ENCODE measurements around the gene TBX2. TPM values are rescaled to one million over a fixed set of nuclear protein-coding genes. Genes with fewer than 3 reads are reported as not detected.
"Not testable (repeated sequence)": the region's sequence is repeated elsewhere in the genome, so short reads cannot be mapped to it uniquely, and the experiment has no call there.

Gene TBX2
- total RNA-seq, 1 donor from 2014 or later = 0.23 TPM

- Mint-ChIP-seq H3K36me3 (ENCODE audit: low read depth, unreplicated experiment) (no peaks in the 10 kb centered on the region), H3K27me3 (ENCODE audit: unreplicated experiment) (peaks cover 7% of the 10 kb centered on the region), H3K9me3 (ENCODE audit: unreplicated experiment) (no peaks in the 10 kb centered on the region), H3K4me1 (ENCODE audit: unreplicated experiment) (peaks cover 9% of the 10 kb centered on the region), H3K4me3 (ENCODE audit: unreplicated experiment) (no peak overlapping the region), H3K27ac (ENCODE audit: unreplicated experiment) (no peak overlapping the region)
- no peak for DNase-seq (ENCODE audit: low spot score)
- no peak for TF ChIP-seq CTCF (IDR thresholded peaks at IDR 0.05; ENCODE audit: unreplicated experiment)
Measured at GRCh38 chr17:61447358-61447757, 47.7 kb downstream of the TBX2 start.

- no peak for DNase-seq (ENCODE audit: low spot score)
- Mint-ChIP-seq H3K27me3 (ENCODE audit: unreplicated experiment) (peaks cover 8% of the 10 kb centered on the region), H3K36me3 (ENCODE audit: low read depth, unreplicated experiment) (no peaks in the 10 kb centered on the region), H3K27ac (ENCODE audit: unreplicated experiment) (no peak overlapping the region), H3K4me3 (ENCODE audit: unreplicated experiment) (no peak overlapping the region), H3K9me3 (ENCODE audit: unreplicated experiment) (no peaks in the 10 kb centered on the region), H3K4me1 (ENCODE audit: unreplicated experiment) (peaks cover 13% of the 10 kb centered on the region)
- TF ChIP-seq CTCF (IDR thresholded peaks at IDR 0.05; ENCODE audit: unreplicated experiment) = no peak
Measured at GRCh38 chr17:61448042-61448441, 48.4 kb downstream of the TBX2 start.

GRCh38 chr17:61449140-61449539, 49.5 kb downstream of the TBX2 start:
- H3K9me3 Mint-ChIP-seq (ENCODE audit: unreplicated experiment) = not testable (repeated sequence)
- Mint-ChIP-seq H3K27me3 (ENCODE audit: unreplicated experiment) (peaks cover 15% of the 10 kb centered on the region), H3K4me1 (ENCODE audit: unreplicated experiment) (peaks cover 18% of the 10 kb centered on the region)

GRCh38 chr17:61449707-61450640, 50.3 kb downstream of the TBX2 start:
- Mint-ChIP-seq H3K4me3 (ENCODE audit: unreplicated experiment) (no peak overlapping the region), H3K27ac (ENCODE audit: unreplicated experiment) (no peak overlapping the region), H3K27me3 (ENCODE audit: unreplicated experiment) (peaks cover 17% of the 10 kb centered on the region), H3K36me3 (ENCODE audit: low read depth, unreplicated experiment) (peaks cover 7% of the 10 kb centered on the region), H3K4me1 (ENCODE audit: unreplicated experiment) (peaks cover 19% of the 10 kb centered on the region), H3K9me3 (ENCODE audit: unreplicated experiment) (peaks cover 3% of the 10 kb centered on the region)
- DNase-seq (ENCODE audit: low spot score) = no peak
- TF ChIP-seq CTCF (IDR thresholded peaks at IDR 0.05; ENCODE audit: unreplicated experiment) = no peak

More at GRCh38 chr17:61449140-61449539, 49.5 kb downstream of the TBX2 start:
- H3K36me3 Mint-ChIP-seq (ENCODE audit: low read depth, unreplicated experiment); H3K4me3 Mint-ChIP-seq (ENCODE audit: unreplicated experiment); DNase-seq (ENCODE audit: low spot score); H3K27ac Mint-ChIP-seq (ENCODE audit: unreplicated experiment): not testable (repeated sequence)

- Mint-ChIP-seq H3K36me3 (ENCODE audit: low read depth, unreplicated experiment) (peaks cover 7% of the 10 kb centered on the region), H3K9me3 (ENCODE audit: unreplicated experiment) (peaks cover 3% of the 10 kb centered on the region), H3K27ac (ENCODE audit: unreplicated experiment) (no peak overlapping the region), H3K4me3 (ENCODE audit: unreplicated experiment) (peak overlapping the region; percentile 71), H3K27me3 (ENCODE audit: unreplicated experiment) (peaks cover 26% of the 10 kb centered on the region), H3K4me1 (ENCODE audit: unreplicated experiment) (peaks cover 22% of the 10 kb centered on the region)
- DNase-seq (ENCODE audit: low spot score) = no peak
- peak; percentile 35 for TF ChIP-seq CTCF (IDR thresholded peaks at IDR 0.05; ENCODE audit: unreplicated experiment)
Measured at GRCh38 chr17:61450641-61451537, 51.2 kb downstream of the TBX2 start.
